Duodenal mucosa (tissue), 2 donors: Measurements from ENCODE around the gene BPNT1.
"Not testable (repeated sequence)": the region's sequence is repeated elsewhere in the genome, so short reads cannot be mapped to it uniquely, and the experiment has no call there.

Experiments
- H3K27ac ChIP-seq: one replicate; pipeline ENCODE4 v1.7.0; 2013; ENCODE audit warnings: low read depth, low read length
- H3K27me3 ChIP-seq, 2 donors: one replicate each; pipeline ENCODE4 v1.7.0; 2013; ENCODE audit warnings: low read length in 2 of 2, control low read depth in 1 of 2; ENCODE audit not compliant: insufficient read depth in 2 of 2, control insufficient read depth in 1 of 2
- H3K36me3 ChIP-seq, 2 donors: one replicate each; pipeline ENCODE4 v1.7.0; 2013; ENCODE audit warnings: low read length in 2 of 2, control low read depth in 1 of 2; ENCODE audit not compliant: insufficient read depth in 2 of 2, control insufficient read depth in 1 of 2
- H3K4me1 ChIP-seq, 2 donors: one replicate each; pipeline ENCODE4 v1.7.0; 2013; ENCODE audit warnings: low read length in 2 of 2, control low read depth in 1 of 2; ENCODE audit not compliant: insufficient read depth in 2 of 2, control insufficient read depth in 1 of 2
- H3K4me3 ChIP-seq, 2 donors: one replicate each; pipeline ENCODE4 v1.7.0; 2013; ENCODE audit warnings: low read length in 2 of 2, low read depth in 1 of 2
- H3K9ac ChIP-seq, 2 donors: one replicate each; pipeline ENCODE4 v1.7.0; 2013; ENCODE audit warnings: low read length in 2 of 2, low read depth in 1 of 2
- H3K9me3 ChIP-seq, 2 donors: one replicate each; pipeline ENCODE4 v1.7.0; 2013; ENCODE audit warnings: low read length in 2 of 2, control low read depth in 1 of 2; ENCODE audit not compliant: control insufficient read depth in 1 of 2

The BPNT1 gene

DNA sequence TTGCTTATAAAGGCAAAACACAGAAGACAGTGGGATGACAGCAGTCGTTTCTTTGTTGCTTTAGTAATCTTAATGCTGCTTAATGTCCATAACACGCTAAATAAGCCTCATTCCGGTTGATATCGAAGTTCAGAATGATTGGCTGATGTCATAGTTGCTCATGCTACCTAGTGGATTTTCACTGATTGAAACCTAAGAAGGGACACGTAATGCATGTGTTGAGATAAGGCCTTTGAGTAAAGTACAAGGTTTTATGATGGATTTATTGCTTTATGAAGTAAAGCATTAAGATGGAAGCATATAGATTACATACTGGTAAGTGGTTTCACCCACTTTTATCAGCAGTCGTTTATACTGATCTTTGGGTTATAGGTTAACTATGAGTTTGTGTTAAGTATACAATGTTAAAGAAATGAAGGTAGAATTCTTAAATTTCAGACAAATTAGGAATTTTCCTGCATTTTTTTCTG lies 29.5 kb upstream of the BPNT1 start:
- Histone ChIP-seq H3K27ac (peak overlapping the region; percentile 54), H3K9me3 (no peaks in the 10 kb centered on the region), H3K9ac (peak overlapping the region; percentile 56 to 86), H3K36me3 (peaks cover 0 to 20% of the 10 kb centered on the region in 2 donors), H3K4me3 (peak overlapping the region; percentile 61 to 84), H3K27me3 (no peaks in the 10 kb centered on the region), H3K4me1 (peaks cover 0 to 8% of the 10 kb centered on the region in 2 donors)

DNA sequence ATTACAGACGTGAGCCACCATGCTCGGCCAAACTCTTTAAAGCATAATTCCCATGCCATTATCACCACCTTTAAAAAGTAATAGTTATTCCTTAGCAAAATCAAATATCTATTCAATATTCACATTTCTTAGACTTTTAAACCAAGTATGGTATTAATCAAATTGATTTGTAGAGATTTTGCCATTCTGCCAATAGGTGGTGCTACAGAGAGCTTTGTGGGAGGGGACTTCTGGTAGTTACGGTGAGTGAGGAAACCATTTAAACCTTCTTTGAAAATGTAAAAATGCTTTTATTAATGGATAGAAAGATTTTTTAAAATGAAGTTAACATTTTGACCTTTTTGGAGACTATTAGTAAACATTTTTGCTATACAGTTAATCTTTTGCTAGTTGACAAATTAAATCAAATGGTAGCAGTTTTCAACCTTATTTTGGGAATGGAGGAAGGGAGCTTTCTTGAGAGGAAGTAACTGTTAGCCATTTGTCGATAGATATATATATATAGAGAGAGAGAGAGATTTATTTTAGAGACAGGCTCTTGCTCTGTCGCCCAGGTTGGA lies 23.6 kb upstream of the BPNT1 start:
- no peak overlapping the region for H3K27ac ChIP-seq
- H3K36me3 ChIP-seq: peaks cover 7 to 43% of the 10 kb centered on the region in 2 donors
- no peak overlapping the region for H3K9ac ChIP-seq
- no peak overlapping the region for H3K4me3 ChIP-seq
- H3K27me3 ChIP-seq: no peaks in the 10 kb centered on the region
- H3K4me1 ChIP-seq: no peaks in the 10 kb centered on the region
- no peaks in the 10 kb centered on the region for H3K9me3 ChIP-seq

DNA sequence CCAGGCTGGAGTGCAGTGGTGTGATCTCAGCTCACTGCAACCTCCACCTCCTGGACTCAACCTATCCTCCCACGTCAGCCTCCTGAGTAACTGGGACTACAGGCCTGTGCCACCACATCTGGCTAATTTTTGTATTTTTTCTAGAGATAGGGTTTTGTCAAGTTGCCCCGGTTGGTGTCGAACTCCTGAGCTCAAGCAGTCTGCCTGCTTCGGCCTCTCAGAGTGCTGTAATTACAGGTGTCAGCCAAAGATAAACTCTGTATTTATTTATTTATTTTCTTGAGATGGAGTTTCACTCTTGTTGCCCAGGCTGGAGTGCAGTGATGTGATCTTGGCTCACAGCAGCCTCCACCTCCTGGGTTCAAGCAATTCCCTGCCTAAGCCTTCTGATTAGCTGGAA lies 23.0 kb upstream of the BPNT1 start:
- H3K36me3 ChIP-seq: peaks cover 7 to 46% of the 10 kb centered on the region in 2 donors
- H3K4me3 ChIP-seq, H3K9me3 ChIP-seq, H3K9ac ChIP-seq, H3K4me1 ChIP-seq, H3K27me3 ChIP-seq, H3K27ac ChIP-seq: not testable (repeated sequence)

DNA sequence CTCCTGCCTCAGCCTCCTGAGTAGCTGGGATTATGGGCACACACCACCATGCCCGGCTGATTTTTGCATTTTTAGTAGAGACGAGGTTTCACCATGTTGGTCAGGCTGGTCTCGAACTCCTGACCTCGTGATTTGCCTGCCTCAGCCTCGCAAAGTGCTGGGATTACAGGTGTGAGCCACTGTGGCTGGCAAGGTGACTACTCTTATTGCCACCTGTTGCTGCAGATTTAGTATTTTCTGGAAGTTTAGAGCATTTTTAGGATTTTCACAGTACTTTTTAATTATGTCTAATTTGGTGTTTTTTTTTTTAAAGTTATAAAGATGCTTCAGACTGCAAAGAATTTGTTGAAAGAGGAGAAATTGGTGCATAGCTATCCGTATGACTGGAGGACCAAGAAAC lies 20.9 kb upstream of the BPNT1 start:
- not testable (repeated sequence) for H3K4me3 ChIP-seq
- H3K36me3 ChIP-seq: peaks cover 13 to 48% of the 10 kb centered on the region in 2 donors

DNA sequence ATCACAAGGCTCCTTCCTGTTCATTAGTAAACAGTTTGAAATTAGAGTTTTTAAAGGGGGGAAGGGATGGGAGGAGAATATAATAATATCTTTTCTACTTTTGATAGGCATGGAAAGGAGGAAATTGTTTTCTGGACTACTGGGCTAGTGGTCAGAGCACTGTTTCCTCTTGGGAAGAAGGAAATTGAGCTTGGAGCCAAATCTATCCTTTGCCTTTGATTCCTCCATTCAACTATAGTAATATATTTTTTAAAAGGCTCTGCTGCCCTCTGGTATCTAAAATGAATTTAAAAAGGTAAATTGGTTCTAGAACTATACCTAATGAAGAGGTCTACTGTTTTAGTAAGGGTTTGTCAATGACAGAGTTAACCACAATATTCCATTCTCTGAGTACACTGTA lies 10.2 kb upstream of the BPNT1 start:
- H3K4me1 ChIP-seq: peaks cover 3 to 9% of the 10 kb centered on the region in 2 donors
- H3K9me3 ChIP-seq: no peaks in the 10 kb centered on the region
- no peak overlapping the region for H3K9ac ChIP-seq
- H3K27ac ChIP-seq: no peak overlapping the region
- no peak overlapping the region for H3K4me3 ChIP-seq
- H3K27me3 ChIP-seq: no peaks in the 10 kb centered on the region
- H3K36me3 ChIP-seq: peaks cover 4 to 67% of the 10 kb centered on the region in 2 donors

More for the DNA sequence above, 20.9 kb upstream of the BPNT1 start:
- H3K27ac ChIP-seq, H3K9ac ChIP-seq, H3K9me3 ChIP-seq, H3K27me3 ChIP-seq, H3K4me1 ChIP-seq: not testable (repeated sequence)

DNA sequence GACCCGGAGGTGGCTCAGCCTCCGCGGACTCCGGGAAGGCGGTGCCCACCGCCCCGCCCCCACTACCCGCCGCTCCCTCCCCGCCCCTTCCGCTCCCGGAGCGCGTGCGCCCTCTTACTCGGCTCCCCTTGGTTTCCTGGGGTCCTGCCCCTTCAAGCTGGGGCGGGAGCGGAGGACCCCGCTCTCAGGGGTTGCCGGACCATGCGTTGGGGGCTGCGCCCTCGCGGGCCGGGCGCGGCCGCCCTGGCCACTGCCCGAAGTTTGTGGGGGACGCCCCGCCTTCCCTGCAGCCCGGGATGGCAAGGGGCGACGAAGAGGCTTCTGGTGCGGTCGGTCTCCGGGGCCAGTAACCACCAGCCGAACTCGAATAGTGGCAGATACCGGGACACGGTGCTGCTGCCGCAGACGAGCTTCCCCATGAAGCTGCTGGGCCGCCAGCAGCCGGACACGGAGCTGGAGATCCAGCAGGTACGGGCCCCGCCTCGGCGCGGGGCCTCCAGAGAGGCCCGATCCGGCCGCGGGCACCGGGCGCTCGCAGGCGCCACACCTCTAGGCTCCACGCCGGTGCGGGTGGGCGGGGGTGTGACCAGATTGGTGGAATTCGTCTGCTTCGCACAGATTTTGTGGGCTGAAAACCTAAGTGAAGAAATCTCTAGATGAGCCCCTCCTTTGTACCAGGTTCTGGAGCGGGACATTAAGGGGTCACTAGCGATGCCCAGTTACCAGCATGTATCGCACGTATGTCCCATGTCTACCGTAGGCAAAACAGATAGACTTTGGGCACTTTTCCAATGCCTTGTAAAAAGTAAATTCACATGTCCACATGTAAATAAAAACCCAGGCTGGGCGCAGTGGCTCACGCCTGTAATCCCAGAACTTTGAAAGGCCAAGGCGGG lies 4.7 kb upstream of the BPNT1 start, which contains the start of gene IARS2:
Gene IARS2, plus strand, starts transcription at position 117 of the 896 bp plus-strand sequence. Its CDS starts 85 bp downstream, at position 202.
- peak within 1 kb of the TSS; percentile 66 for H3K27ac ChIP-seq
- H3K36me3 ChIP-seq: peaks cover 0 to 14% of the 10 kb centered on the region in 2 donors
- peaks cover 7 to 15% of the 10 kb centered on the region in 2 donors for H3K4me1 ChIP-seq
- no peaks in the 10 kb centered on the region for H3K27me3 ChIP-seq
- H3K9me3 ChIP-seq: no peaks in the 10 kb centered on the region
- H3K9ac ChIP-seq: peak within 1 kb of the TSS; percentile 83 to 87
- peak within 1 kb of the TSS; percentile 91 for H3K4me3 ChIP-seq

DNA sequence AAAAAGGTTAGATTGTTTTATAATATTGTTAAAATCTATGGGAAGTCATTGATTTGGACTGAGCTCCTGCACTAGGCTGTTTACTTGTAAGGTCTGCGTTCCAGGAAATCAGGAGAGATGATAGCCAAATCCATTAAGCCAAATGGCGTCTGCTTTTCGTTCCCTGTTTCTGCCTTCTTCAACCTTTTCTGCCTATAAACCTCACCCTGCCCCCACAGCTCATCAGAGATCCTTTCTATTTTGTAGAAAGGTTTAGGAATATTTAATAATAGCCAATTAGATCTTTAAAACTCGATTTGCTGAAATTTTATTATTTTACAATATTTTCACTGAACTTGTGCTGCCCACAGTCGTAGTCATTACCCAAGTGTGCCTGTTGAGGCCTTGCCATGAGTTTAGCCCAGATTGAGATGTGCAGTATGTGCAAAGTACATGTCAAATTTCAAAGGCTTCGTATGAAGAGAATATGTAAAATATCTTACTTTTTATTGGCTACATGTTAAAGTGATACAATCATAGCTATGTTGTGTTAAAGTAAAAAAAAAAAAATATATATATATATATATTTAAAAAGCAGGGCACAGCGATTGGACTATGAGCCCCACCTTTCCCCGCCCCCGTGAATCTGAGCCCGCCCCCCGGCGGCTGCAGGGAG lies 3.9 kb upstream of the BPNT1 start:
- no peak overlapping the region for H3K9ac ChIP-seq
- H3K4me1 ChIP-seq: peaks cover 7 to 15% of the 10 kb centered on the region in 2 donors
- no peak overlapping the region for H3K27ac ChIP-seq
- H3K9me3 ChIP-seq: no peaks in the 10 kb centered on the region
- no peaks in the 10 kb centered on the region for H3K27me3 ChIP-seq
- H3K4me3 ChIP-seq: peak overlapping the region in 1 of 2 donors; percentile 40
- peaks cover 0 to 9% of the 10 kb centered on the region in 2 donors for H3K36me3 ChIP-seq

DNA sequence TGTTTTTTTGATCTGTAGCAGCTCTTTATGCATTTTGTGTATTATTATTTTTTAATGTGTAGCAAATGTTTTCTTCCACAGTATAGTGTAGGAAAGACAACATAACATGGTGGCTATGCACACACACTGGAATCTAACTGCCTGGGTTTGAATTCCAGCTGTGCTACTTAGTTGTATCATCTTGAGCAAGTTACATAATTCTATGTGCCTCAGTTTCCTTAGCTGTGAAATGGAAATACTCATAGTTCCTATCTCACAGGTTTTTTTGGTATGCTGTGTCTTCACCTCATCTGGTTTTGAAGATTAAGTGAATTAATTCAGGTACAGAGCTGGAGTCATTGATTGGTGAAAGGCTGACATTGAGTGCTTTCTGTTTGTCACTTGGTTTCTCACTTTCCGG lies 3.1 kb upstream of the BPNT1 start:
- Histone ChIP-seq H3K27me3 (no peaks in the 10 kb centered on the region), H3K9ac (no peak overlapping the region), H3K36me3 (peaks cover 0 to 2% of the 10 kb centered on the region in 2 donors), H3K27ac (no peak overlapping the region), H3K4me3 (no peak overlapping the region), H3K9me3 (no peaks in the 10 kb centered on the region), H3K4me1 (peaks cover 7 to 15% of the 10 kb centered on the region in 2 donors)

DNA sequence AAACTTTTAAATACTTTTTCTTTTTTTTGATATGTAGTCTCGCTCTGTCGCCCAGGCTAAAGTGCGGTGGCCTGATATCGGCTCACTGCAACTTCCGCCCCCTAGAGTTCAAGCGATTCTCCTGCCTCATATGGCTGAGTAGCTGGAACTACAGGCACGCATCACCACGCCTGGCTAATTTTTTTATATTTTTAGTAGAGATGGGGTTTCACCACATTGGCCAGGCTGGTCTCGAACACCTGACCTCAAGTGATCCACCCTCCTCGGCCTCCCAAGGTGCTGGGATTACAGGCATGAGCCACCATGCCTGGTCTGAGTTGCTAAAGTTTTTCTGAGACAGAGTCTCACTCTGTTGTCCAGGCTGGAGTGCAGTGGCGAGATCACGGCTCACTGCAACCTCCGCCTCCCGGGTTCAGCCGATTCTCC lies 3.3 kb downstream of the BPNT1 start:
- not testable (repeated sequence) for H3K9me3 ChIP-seq, H3K4me3 ChIP-seq, H3K9ac ChIP-seq, H3K27ac ChIP-seq, H3K36me3 ChIP-seq, H3K27me3 ChIP-seq
- peaks cover 0 to 18% of the 10 kb centered on the region in 2 donors for H3K4me1 ChIP-seq

DNA sequence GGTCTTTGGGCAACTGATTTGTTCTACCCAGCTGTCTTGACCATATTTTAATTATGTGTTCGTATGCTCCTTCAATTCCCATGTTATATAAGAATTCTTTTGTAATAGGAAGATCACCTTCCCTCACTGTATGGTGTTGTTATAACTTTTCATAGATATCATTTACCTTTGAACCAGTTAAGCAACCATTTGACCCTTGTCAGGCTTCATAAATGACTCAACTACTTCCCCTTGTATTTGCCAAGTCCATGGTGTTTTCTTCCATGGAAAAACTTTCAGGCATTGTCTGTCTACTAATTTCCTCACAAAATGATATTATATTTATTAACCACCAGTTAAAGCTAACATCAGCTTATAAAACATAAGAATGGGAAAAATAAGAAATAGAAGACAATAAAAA lies 5.1 kb downstream of the BPNT1 start:
- Histone ChIP-seq H3K4me1 (peaks cover 0 to 18% of the 10 kb centered on the region in 2 donors), H3K9me3 (no peaks in the 10 kb centered on the region), H3K9ac (no peak overlapping the region), H3K27ac (no peak overlapping the region), H3K36me3 (peaks cover 4 to 9% of the 10 kb centered on the region in 2 donors), H3K4me3 (no peak overlapping the region), H3K27me3 (no peaks in the 10 kb centered on the region)
